ENCODE data around the gene OSBPL3. TPM values are rescaled to one million over a fixed set of nuclear protein-coding genes. Genes with fewer than 3 reads are reported as not detected.

Gene OSBPL3
- total RNA-seq, 1 experiment from 2014 or later: 8.6 TPM

DNA sequence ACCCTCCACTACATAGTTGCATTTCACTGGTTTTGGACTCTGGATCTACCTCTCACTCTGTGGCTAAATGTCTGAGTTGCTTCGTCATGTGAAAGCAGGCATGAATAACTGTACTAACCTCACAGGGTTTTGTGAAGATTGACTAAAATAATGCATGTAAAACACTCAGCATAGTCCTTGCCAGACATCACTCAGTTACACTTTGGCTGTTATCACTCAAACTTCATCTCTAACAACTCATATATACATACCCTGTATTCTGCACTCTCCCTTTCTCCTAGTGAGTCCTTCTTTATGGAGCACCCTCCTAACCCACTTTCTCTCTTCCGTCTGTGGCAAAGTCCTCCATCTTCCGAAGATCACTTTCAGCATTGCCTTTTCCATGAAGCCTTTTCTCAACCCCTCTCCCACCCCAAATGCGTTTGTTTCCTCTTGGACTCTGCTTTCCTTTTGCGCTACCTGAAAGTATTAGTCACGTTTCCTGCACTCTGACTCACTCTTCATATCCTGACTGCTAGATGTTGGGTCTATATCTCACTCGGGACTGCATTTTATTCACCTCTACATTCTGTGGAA, 72.6 kb downstream of the OSBPL3 start:
- Histone ChIP-seq H3K56ac (ENCODE audit: insufficient read length, low read depth, low read length) (no peak overlapping the region), H3K9ac (ENCODE audit: extremely low read depth, insufficient read length, low read length) (no peak overlapping the region), H3K79me1 (ENCODE audit: insufficient read depth, low read depth, low read length, poor library complexity, severe bottlenecking) (no peaks in the 10 kb centered on the region), H2BK15ac (ENCODE audit: low read depth, low read length) (no peak overlapping the region), H3K79me2 (ENCODE audit: insufficient read depth, low read length) (peaks cover 2% of the 10 kb centered on the region; the same call in 1 of the 2 replicates), H3K9me3 (ENCODE audit: control insufficient read depth, low read depth, low read length) (no peaks in the 10 kb centered on the region), H2AK5ac (ENCODE audit: insufficient read length, low read length) (no peak overlapping the region), H3K4me2 (ENCODE audit: insufficient read depth, insufficient read length, low read length) (no peak overlapping the region), H3K4ac (ENCODE audit: low read depth, low read length) (no peak overlapping the region), H2BK20ac (ENCODE audit: low read depth, low read length, poor library complexity, severe bottlenecking) (no peak overlapping the region), H4K91ac (ENCODE audit: insufficient read length, low read depth, low read length) (no peak overlapping the region), H4K20me1 (ENCODE audit: control insufficient read depth, insufficient read depth, insufficient read length) (no peaks in the 10 kb centered on the region), H3K27ac (ENCODE audit: insufficient read length, low read depth, low read length) (no peak overlapping the region), H3K18ac (ENCODE audit: insufficient read length, low read depth, low read length) (no peak overlapping the region), H4K5ac (ENCODE audit: insufficient read length, low read depth, low read length) (no peak overlapping the region), H2AFZ (ENCODE audit: low read length) (no peak overlapping the region), H3K4me1 (ENCODE audit: insufficient read depth, low read length) (0 out of 2 replicates have a peak, but pooled peaks cover under 1% of the 10 kb centered on the region), H3T11ph (ENCODE audit: low read length) (no peak overlapping the region), H2BK12ac (ENCODE audit: insufficient read length, low read depth, low read length) (no peak overlapping the region), H3K14ac (ENCODE audit: insufficient read depth, low read length) (no peak overlapping the region), H2BK120ac (ENCODE audit: low read depth, low read length, poor library complexity, severe bottlenecking) (no peak overlapping the region), H3K27me3 (ENCODE audit: insufficient read depth, low read length) (no peaks in the 10 kb centered on the region), H4K8ac (replicated peaks; ENCODE audit: insufficient read length, low read depth, low read length) (no peak overlapping the region), H3K23ac (ENCODE audit: insufficient read length, low read depth, low read length) (no peak overlapping the region), H2BK5ac (ENCODE audit: insufficient read length, low read length) (no peak overlapping the region), H3K23me2 (ENCODE audit: insufficient read length, low read depth, low read length, poor library complexity, severe bottlenecking) (no peaks in the 10 kb centered on the region)
- Mint-ChIP-seq H3K36me3 (ENCODE audit: insufficient read depth in 1 of 3, low read depth in 3 of 3) (no peaks in the 10 kb centered on the region), H3K27me3 (ENCODE audit: low read depth) (no peaks in the 10 kb centered on the region), H3K4me3 (no peak overlapping the region), H3K27ac (no peak overlapping the region), H3K4me1 (peaks cover 2 to 11% of the 10 kb centered on the region in 2 experiments), H3K9me3 (no peaks in the 10 kb centered on the region)
- WGBS (ENCODE audit: extremely low coverage, insufficient read length, low lambda C conversion rate): no CpG with 5 or more reads among the region's 7 CpGs
- TF ChIP-seq CTCF (conservative IDR thresholded peaks at IDR 0.05): no peak
- DNase-seq: no peak

All from H9 (cell line).